ENCODE data around the gene ADSS1. TPM values are rescaled to one million over a fixed set of nuclear protein-coding genes. Genes with fewer than 3 reads are reported as not detected.

The ADSS1 gene
- polyA plus RNA-seq, 1 of the 3 experiments (the other 2 are of a cell fraction): 14.3 TPM

DNA sequence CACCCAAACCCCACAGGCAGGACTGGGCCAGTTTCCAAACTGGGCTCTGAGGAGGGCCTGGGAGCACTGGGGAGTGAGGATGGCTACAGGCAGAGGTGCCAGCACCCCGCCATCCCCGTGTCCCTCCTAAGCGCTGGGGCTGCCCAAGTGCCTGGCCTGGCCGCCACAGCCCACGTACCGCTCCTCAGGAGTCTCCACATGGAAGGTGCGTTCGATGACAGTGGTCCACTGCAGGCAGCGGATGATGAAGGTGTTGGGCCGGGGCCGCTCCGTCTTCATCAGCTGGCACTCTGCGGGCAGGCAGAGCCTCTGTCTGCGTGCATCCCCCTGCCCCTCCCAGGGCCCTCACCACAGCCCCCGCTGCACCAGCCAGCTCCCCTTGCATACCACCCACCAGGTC lies 52.5 kb downstream of the ADSS1 start:
- Histone ChIP-seq H3K4me3 (ENCODE audit: low read depth in 2 of 2, low read length in 1 of 2) (no peak overlapping the region), H3K9me2 (no peaks in the 10 kb centered on the region), H3F3A (replicated peaks; ENCODE audit: insufficient read depth) (peaks cover 3% of the 10 kb centered on the region), H3K9me3 (no peaks in the 10 kb centered on the region), H3K79me2 (ENCODE audit: insufficient read depth) (peaks cover 4% of the 10 kb centered on the region; the same call in 1 of the 2 replicates), H4K20me1 (ENCODE audit: insufficient read depth) (peaks cover 33% of the 10 kb centered on the region), H3K4me1 (ENCODE audit: control insufficient read depth in 1 of 2, insufficient read depth in 2 of 2, low read depth in 1 of 2, low read length in 1 of 2) (no peaks in the 10 kb centered on the region), H2AFZ (ENCODE audit: low read depth) (no peak overlapping the region), H3K27ac (ENCODE audit: low read depth in 2 of 2, low read length in 1 of 2) (no peak overlapping the region), H3K27me3 (ENCODE audit: insufficient read depth) (no peaks in the 10 kb centered on the region), H3K4me2 (no peak overlapping the region), H3K9ac (no peak overlapping the region), H3K36me3 (replicated peaks in 1 of 2; ENCODE audit: control insufficient read depth in 1 of 2, insufficient read depth in 2 of 2, low read length in 1 of 2) (peaks cover 5 to 67% of the 10 kb centered on the region in 2 experiments)
- TF ChIP-seq TEAD4 (IDR thresholded peaks at IDR 0.05; ENCODE audit: borderline replicate concordance, insufficient read depth): no peak
- TF ChIP-seq GATA2 (CRISPR knock-in tag; IDR thresholded peaks at IDR 0.05): no peak
- TF ChIP-seq MAX (IDR thresholded peaks at IDR 0.05; ENCODE audit: low read depth): no peak
- TF ChIP-seq RCOR1 (IDR thresholded peaks at IDR 0.05; ENCODE audit: low read length): no peak
- TF ChIP-seq ELF1 (IDR thresholded peaks at IDR 0.05): no peak
- no peak for TF ChIP-seq NFIC (IDR thresholded peaks at IDR 0.05; ENCODE audit: borderline replicate concordance)
- no peak for TF ChIP-seq EP300 (IDR thresholded peaks at IDR 0.05; ENCODE audit: borderline replicate concordance in 1 of 2, low read depth in 1 of 2, low read length in 1 of 2)
- TF ChIP-seq POLR2AphosphoS5 (IDR thresholded peaks at IDR 0.05; ENCODE audit: low read depth, low read length): no peak
- TF ChIP-seq GABPA (IDR thresholded peaks at IDR 0.05; ENCODE audit: low read depth): no peak
- TF ChIP-seq FOXJ3 (CRISPR knock-in tag; IDR thresholded peaks at IDR 0.05): no peak
- no peak for TF ChIP-seq RXRA (IDR thresholded peaks at IDR 0.05; ENCODE audit: borderline replicate concordance, low read depth)
- no peak for TF ChIP-seq RAD21 (IDR thresholded peaks at IDR 0.05; ENCODE audit: low read length)
- TF ChIP-seq USF1 (IDR thresholded peaks at IDR 0.05; ENCODE audit: borderline replicate concordance, low read depth): no peak
- TF ChIP-seq MXI1 (IDR thresholded peaks at IDR 0.05; ENCODE audit: low read depth, low read length): no peak
- TF ChIP-seq TAF1 (IDR thresholded peaks at IDR 0.05; ENCODE audit: borderline replicate concordance, low read depth, low read length): no peak
- TF ChIP-seq MEF2A (IDR thresholded peaks at IDR 0.05; ENCODE audit: borderline replicate concordance, low read depth): no peak
- no peak for TF ChIP-seq NRF1 (IDR thresholded peaks at IDR 0.05; ENCODE audit: low read depth, low read length)
- no peak for TF ChIP-seq SIN3A (IDR thresholded peaks at IDR 0.05; ENCODE audit: borderline replicate concordance, low read depth, low read length)
- TF ChIP-seq JUND (IDR thresholded peaks at IDR 0.05): no peak
- ChIA-PET CTCF (interaction anchor here (1.2 to 1.5 kb wide), 2 partner anchors 12 to 21 kb away, joined by 3 to 5 read pairs; no protein-coding TSS in a partner anchor), POLR2A (no interaction called here)
- 100% methylated on average over 5 of the region's 15 CpGs for WGBS (ENCODE audit: low lambda C conversion rate)
- DNase-seq: no peak

Data from SK-N-SH (cell line).